ENCODE results near the gene GSN.

GRCh38 chr9:121282277-121283079 lies 14.5 kb downstream of the GSN start:
- TF ChIP-seq, protein P1, sequence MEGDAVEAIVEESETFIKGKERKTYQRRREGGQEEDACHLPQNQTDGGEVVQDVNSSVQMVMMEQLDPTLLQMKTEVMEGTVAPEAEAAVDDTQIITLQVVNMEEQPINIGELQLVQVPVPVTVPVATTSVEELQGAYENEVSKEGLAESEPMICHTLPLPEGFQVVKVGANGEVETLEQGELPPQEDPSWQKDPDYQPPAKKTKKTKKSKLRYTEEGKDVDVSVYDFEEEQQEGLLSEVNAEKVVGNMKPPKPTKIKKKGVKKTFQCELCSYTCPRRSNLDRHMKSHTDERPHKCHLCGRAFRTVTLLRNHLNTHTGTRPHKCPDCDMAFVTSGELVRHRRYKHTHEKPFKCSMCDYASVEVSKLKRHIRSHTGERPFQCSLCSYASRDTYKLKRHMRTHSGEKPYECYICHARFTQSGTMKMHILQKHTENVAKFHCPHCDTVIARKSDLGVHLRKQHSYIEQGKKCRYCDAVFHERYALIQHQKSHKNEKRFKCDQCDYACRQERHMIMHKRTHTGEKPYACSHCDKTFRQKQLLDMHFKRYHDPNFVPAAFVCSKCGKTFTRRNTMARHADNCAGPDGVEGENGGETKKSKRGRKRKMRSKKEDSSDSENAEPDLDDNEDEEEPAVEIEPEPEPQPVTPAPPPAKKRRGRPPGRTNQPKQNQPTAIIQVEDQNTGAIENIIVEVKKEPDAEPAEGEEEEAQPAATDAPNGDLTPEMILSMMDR (conservative IDR thresholded peaks at IDR 0.05; ENCODE audit: low read depth, low read length) = no peak
- no peak for TF ChIP-seq EZH2 (IDR thresholded peaks at IDR 0.05; ENCODE audit: borderline replicate concordance, low read depth, low read length, poor library complexity, severe bottlenecking)

Data from A673 (cell line).